CD4-positive, alpha-beta T cell treated with Interleukin-6 at 100 ng/mL for 8 hours (primary cell): ENCODE results near the gene MOCS2.
A peak's percentile ranks its signal among the peaks of the same experiment; 100 is the strongest.

Source experiments
- DNase-seq: peaks from one replicate; pipeline ENCODE4 v3.0.0-alpha.2; 2020; ENCODE audit warnings: mixed read lengths, low spot score

MOCS2 gene

DNA sequence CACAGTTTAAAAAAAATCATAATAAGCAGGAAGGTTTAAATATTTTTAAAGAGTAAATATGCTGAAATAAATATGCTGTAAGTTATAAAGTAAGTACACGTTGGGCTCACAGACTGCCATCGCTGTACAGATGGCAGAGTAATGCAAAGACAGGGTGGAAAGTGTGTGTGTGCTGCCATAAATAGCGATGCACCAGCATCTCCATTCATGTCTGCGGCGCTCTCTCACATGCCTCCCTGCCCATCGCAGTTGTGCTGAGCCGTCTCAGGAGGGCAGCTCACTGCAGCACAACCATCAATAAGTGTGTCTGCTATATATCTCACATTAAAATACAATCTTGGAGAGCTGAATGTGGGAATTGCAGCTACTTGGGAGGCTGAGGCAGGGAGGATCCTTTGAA lies 14.3 kb downstream of the MOCS2 start:
- DNase-seq: no peak

DNA sequence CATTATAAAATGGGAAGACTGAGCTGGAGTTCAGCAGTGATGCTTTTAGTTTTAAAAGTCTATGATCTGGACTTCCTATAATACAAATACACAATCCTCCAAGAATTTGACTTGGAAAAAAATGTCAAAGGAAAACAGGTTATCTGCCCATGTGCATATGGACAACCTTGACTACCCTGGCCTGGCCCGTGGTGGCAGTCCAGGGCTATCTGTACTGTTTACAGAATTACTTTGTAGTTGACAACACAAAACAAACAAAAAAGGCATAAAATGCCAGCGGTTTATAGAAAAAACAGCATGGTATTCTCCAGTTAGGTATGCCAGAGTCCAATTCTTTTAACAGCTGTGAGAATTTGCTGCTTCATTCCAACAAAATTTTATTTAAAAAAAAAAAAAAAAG lies 17.3 kb downstream of the MOCS2 start:
- DNase-seq: no peak

DNA sequence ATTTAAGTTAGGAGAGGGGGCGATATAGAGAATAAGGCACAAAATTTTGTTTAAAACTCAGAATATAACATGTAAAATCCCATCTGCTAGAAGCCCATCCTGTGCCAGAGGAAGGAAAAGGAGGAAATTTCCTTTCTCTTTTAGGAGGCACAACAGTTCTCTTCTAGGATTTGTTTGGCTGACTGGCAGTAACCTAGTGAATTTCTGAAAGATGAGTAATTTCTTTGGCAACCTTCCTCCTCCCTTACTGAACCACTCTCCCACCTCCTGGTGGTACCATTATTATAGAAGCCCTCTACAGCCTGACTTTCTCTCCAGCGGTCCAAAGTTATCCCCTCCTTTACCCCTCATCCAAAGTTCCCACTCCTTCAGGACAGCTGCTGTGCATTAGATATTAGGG lies 18.3 kb downstream of the MOCS2 start:
- no peak for DNase-seq

DNA sequence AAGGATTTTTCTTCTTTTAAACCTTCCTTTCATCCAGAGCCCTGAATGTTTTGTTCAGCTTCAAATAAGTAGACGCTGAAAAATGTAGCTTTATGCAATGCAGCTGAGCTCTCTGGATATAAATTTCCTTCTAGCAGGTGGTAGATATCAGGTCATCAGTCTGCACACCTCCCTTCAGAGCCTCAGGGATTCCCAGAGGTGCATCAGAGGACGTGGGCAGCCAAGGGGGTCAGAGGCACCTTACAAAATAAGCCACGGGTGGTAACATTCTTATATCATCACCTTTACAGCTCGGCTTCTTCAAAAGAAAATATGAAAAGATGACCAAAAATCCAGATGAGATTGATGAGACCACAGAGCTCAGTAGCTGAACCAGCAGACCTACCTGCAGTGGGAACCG lies 19.3 kb downstream of the MOCS2 start:
- no peak for DNase-seq

DNA sequence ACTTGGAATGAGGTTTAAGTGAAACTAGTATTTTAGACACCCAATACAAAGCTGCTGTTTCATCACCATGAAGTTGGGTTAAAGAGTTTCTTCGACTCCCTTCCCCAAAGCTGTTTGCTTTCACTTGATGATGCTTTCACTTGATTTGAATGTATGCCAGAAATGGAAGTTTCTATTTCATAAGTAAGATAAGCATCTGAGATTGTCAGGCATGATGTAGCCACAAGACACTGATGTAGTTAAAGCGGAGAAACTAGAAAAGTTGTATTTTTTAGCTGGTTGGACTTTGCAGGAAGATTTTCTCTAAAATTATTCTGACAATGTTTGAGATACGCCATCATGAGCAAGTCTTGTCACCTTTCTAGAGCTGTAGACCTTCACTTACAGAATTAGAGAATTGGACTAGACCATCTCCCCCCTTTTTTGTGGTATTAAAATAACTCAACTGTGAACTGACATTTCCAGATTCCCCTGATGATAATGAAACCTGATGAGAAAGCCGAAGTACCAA lies 20.0 kb downstream of the MOCS2 start:
- DNase-seq: peak; percentile 6

DNA sequence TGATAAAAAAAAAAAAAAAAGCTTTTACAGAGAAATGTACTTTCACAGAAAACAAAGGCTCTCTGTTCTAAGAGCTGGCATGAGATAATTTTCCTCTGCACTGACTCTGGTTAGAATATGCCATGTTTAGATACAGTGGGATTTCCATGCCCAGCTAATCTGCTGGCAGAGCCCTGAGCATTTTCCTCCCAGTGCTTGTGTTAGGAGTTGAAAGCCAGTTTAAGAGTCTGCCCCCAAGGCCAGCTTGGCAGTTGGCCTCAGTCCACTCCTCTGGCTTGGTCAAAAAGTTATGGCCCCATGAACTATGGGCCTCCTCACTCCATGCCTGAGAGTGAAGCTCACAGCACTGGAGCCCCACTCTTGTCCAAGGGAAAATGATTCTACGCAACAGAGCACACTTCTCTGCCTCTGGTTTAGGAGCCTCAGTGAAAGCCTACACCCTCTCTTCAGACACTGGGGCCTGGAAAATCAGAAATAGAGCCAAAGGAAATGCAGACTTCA lies 21.9 kb downstream of the MOCS2 start:
- no peak for DNase-seq

DNA sequence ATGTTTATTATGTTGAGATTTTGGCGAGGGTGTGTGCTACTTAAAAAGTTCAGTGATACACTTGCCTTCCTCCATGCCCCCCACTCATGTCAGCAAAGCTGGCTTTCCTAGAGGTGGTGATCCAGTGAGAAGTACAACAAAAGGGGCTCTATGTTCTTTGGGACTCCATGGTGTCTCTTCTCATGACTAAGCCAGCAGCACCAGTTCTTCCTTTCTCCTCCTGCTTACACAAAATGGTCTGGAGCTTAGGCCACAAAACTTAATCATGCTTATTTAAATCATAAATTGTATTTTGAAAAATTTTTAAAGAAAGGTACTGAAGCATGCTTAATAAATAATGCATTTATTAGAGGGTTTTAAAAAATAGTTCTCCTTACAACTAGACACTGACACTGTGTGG lies 22.4 kb downstream of the MOCS2 start:
- no peak for DNase-seq

DNA sequence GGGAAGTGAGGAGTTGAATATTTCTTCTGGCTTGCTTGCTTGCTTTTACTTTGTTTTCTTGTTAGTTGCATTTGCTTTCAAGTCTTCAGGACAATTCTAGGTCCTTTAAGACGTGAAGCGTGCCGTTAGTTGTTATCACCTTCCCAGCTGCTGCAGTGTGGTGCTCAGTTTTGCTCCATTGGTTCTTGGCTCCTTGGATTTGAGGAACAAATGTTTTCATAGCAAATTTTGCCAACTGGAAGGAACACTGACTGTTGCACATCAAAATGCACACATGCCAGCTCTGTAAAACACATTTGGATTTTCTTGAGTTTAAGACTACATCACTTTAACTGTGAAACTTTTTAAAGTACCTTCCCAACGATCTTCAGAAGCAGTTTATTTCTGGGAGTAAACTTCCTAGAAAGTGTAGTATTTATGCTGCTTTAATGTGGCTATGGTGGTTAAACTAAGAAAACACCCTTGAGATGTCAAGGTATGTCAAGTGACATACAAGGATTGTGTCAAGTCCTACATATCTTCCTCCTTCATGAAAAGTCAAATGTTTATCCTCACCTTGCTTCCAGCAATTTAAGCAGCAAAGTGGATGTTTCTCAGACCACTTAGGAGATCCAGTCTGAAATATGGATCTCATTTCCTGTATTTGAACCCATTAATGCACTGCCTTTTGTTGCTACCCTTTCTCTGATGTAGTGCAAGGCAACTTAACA lies 24.9 kb downstream of the MOCS2 start:
- no peak for DNase-seq

DNA sequence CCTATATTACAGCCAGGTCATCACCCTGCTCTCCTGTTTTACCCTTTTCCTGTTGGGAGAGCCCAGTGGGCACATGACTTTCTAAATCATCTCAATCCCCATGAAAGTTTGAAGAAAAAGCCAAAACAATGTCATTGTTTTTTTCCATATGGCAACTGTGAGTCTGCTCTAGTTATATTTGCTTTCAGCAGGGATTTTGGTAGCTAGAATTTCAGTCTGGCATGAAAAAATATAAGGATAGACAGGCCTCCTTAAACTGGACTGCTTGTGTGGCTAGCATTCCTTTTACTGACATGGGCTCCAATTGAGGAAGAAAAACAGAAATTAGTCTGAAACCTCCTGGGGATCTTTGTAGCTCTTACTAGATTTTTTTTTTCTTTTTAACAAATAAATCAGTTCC lies 25.6 kb downstream of the MOCS2 start:
- no peak for DNase-seq

DNA sequence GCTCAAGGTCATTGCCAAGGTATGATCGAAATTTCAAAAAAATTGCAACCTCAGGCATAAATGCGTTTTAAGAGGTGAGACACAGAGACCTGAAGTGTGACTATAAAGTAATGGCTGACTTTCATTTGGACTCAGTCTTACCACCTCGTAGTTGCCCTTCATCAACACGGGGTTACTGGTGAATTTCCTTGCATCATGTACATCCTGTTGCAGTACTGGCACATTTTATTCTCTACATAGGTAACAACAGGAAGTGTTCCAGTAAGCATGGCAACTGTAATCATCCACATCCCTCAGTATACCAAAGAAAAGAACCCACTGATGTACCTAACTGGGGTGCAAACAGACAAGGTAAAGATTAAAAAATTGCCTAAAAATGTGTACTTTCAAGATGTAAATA lies 29.3 kb downstream of the MOCS2 start:
- no peak for DNase-seq

DNA sequence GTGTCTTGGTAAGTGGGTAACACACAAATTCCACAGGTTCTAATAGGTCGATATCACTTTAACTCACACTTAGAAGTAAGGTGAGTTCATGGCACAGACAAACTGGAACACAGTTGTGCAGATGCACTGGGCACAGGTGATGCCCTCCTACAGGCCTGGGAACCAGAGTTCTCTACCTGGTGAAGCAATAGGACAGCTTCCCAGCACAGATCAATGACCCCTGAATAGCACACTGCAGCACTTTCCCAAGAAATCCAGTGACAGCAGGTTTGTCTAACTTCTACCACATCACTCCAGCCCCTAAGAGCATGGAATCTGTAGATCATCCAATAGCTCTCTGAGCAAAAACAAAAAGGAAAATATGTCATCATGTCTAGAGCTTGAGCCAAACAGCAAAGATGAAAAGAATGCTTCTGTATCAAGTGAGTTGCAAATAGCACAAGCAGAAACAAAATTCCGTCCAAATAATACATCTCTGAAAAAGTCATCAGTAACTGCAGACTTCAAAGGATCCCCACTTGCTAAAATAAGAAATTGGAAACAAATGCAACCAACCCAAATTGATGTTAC lies 33.5 kb downstream of the MOCS2 start:
- DNase-seq: no peak

DNA sequence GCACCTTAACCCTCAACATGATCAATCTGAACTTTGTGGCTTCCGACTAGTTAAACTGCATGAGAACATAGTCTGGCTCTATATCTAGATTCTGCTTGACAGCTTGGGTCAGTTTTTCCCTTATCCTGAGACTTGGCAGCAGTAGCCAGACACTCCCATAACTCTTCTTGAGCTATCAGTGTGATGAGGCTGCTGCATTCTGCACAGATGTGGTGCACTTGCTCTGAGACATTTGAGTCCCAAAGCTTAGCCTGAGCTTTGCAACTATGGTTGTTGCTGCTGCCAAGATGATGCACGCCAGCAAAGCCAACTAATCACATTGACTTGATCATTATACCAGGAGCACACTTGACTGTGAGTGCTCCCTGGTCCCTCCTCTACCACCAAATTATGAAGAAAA lies 36.2 kb downstream of the MOCS2 start:
- DNase-seq: no peak

DNA sequence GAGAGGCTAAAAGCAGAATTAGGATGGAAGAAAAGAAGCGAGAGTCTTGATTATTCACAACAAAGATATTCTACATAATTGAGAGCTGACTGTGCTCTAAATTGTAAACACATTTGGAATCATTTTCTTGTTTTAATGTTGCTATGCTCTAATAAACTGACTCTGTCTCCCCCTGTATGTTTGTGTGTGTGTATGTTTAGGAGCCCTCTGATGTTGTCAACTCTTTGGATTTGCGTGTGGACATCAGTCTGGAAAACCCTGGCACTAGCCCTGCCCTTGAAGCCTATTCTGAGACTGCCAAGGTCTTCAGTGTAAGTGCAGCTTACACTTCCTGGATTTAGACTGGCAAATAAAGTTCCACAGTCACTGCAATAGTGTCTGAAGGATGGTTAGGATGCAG lies 37.8 kb downstream of the MOCS2 start:
- DNase-seq: no peak

DNA sequence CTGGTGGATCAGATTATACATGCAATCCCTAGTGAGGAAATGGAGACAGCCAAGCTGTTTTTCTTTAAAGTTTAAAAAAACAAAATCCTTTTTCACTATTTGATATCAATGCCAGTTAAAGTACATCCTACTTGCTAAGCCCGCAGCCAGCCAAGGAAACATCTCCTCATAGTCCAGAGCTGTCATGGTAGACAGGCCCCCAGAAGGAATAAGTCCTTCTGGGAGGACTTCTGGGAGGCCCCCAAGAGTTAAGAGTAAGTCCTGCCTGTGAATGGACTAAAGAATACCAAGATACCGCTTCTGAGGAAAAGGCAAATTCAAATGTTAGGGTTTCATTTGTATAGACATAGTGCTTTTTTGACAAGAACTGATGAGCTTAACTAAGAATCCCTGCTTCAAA lies 38.3 kb downstream of the MOCS2 start:
- DNase-seq: no peak

DNA sequence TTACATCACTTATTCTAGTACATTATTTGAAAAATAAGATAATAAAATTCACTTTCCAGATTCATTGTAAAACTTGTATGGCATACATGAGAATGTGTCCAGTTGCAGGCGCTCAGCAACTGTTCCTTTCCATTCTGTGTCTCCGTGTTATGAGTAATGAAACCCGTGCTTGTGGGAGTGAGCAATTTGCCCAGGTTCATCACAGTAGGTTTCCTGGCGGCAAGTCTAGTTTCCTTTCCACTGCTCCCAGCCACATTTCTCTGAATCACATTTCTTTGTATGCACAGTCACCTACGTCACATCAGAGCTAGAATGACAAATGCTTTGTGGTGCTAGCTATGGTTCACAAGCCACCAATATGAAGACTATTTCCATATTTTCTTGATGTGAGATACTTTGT lies 39.9 kb downstream of the MOCS2 start:
- DNase-seq: no peak

DNA sequence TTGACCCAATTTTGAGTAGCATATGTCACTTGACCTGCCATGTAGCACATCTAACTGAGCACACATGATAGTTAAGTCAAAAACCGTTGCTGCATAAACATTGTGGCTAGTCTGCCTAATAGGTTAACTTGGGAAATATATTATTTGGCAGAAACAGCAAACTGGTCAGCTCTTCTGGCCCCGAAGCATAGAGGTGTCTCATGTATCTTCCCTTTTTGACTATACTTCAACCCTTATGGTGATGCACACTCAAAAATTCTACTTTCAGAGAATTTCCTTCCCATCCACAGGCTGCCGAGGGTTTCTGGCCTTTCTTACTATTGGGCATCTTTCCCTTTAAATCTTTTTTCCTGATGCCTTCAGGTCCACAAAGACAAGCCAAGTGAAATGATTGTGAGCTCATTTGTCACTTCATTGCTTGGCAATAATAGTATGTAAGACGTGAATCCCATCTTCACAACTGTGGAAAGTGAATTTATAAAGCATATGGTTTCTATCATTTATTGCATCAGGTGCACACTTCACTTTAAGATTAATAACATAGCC lies 41.2 kb downstream of the MOCS2 start:
- DNase-seq: no peak

DNA sequence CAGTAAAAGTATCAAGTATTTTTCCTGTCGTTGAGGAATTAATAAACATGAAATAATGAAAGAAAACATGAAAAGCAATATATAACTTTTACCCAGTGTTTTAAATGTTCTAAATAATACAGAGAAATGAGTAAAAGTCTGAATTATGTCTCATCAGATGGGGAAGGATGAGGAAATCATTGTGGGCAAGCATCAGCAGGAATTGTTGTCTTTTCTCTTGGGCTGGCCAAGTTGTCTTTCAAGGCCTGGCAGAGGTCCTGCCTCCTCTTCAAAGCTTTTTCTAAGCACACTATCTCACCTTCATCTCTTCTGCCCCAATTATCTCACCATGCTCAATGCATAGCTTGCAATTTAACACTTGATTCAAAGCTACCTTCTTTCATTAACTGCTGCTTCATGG lies 41.9 kb downstream of the MOCS2 start:
- DNase-seq: no peak

DNA sequence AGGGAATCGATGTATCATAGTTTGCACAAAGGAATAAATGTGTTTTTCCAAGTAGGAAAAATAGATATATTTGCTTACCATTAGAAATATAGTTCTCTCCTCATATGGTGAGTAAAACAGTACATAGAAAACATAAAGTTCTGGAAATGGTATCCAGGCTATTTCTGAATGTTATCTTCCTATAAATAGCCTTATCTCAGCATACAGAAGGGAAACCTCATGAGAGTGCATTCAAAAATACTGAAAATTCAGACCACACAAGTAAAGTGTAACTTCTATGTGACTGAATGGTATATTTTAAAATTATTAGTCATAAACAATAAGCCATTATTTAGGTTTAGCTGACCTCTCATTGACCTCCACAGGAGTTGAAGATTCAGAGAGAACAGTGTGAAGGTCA lies 43.5 kb downstream of the MOCS2 start:
- no peak for DNase-seq

DNA sequence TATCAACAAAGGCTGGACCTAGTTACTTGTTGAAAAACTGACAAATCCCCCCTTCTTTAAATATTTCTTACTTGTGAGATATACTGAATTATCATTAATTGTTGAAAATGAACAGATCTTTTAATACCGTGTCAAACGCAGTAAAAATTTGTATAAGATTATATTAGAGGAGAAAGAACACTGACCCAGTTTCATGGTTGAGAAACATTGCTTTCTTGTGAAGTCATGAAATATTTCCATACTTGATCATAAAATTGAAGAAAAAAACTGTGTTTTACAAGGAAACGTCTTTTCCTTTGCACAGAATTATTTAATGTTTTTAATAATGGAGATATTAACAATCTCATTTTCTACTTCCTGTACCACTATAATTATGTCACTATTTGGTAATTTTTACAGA lies 45.8 kb downstream of the MOCS2 start:
- no peak for DNase-seq

DNA sequence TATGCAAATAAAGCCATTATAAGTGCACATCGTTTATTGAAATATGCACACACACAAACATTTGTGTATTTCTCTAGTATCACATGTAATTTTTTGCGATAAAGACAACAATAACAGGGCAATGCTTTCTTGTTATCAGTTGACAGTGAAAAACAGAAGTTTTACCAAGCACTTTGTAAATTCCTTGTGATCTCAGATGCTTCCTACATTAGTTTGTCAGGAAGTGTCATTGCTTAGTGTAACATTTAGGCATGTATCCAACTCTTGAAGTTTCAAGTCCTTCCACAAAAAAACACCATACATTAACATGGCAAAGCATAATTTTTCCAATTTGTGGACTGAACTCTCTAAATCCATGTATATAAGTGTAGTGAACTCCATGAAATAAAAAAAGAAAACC lies 46.4 kb downstream of the MOCS2 start:
- DNase-seq: no peak

DNA sequence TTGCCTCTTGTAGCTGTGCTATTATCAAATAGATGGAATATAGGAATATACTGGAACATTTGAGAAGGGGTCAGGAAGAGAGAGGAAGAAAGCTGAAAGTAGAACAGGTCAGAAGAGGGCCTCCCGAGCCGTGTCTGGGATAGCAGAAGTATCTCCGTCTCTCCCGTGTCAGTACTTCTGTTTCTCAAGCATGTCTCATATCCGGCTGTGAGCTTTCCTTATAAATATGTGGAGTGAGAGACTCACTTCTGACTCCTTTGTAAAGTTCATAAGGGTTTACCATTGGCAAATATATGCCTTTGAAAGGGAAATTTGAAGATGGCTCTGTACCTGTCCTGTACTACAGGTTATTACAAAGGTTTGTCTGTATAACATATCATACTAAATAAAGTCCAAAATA lies 50.3 kb downstream of the MOCS2 start:
- DNase-seq: no peak

DNA sequence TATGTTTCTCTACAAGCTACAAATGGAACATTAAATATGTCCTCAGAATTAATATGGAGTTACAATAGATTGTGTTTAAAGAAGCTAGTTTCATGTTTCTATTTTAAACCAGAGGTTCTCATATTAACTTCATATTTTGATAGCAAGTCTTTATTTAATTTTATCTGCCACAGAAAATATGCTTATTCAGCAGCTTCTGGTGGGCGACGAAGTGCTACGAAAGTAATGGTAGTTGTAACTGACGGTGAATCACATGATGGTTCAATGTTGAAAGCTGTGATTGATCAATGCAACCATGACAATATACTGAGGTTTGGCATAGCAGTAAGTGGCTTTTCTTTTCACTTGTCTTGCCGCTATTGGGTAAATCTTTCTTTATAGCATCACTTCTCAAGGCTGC lies 54.2 kb downstream of the MOCS2 start:
- no peak for DNase-seq

DNA sequence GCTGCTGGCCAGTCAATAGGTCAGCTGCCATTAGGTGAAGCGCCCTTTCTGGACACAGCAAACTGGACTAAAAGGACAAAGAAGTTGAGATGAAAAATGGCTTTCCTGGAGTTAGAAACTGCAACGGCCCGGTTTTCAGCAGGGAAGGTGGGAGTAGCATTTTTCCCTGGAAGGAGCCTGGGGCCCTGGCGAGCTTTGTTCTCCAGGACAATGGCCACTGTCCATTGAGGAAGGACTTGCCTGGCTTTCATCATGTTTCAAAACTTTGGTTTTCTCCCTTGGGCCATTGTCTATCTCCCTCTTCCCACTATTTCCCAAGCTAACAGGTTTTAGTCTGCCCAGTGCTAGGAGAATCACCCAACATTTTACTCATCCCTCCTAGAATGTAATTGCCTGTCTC lies 56.2 kb downstream of the MOCS2 start:
- no peak for DNase-seq

DNA sequence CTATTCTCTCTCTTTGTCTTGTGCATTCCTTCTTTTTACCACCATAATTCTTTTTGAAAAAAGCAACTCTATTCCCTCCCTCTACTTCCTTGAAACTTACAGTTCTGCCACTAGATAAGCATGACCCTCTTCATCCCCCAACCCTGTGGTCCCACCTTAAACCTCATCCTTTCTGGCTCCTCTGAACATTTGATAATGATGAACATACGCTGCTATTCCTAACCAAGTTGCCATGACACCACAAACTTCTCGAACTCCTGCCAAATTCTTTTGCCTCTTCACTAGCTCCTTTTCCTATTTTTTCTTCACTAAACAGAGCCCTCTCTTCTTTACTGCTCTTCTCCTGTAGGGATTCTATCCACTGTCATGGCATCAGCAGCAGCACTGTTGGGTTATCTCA lies 57.1 kb downstream of the MOCS2 start:
- no peak for DNase-seq
